ENCODE results near the gene GABRB2. TPM values are rescaled to one million over a fixed set of nuclear protein-coding genes. Genes with fewer than 3 reads are reported as not detected.

GABRB2 gene
- total RNA-seq, 1 donor from 2014 or later: 0.56 TPM

- Histone ChIP-seq H3K4me3 (no peak overlapping the region), H3K9me3 (peaks cover 4% of the 10 kb centered on the region), H3K36me3 (no peaks in the 10 kb centered on the region), H3K27ac (no peak overlapping the region), H3K4me1 (no peaks in the 10 kb centered on the region), H3K27me3 (ENCODE audit: low read depth) (peaks cover 3% of the 10 kb centered on the region)
- intact Hi-C loops (cut with DNase I): no loop called here
- no peak for TF ChIP-seq CTCF (IDR thresholded peaks at IDR 0.05)
- ATAC-seq (no peak), DNase-seq (no peak)
These were observed 250.7 kb downstream of the GABRB2 start for GRCh38 chr5:161295721-161296250.

DNA sequence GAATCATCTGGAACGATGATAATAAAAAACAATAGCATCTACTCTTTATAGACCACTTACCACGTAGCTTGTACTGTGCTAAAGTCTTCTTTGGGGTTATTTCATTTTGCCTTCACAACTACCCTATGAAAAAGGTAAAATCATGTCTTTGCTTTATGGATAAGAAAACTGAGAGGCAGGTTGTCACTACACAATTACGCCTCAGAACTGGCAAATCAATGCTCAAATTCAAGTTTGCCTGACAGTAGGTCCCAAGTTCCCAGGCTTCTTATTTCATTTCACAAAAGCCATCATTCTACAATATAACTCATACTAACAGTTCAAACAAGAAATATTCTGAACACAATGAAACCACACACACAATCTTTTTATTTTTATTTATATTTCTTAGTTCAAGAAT is 258.5 kb downstream of the GABRB2 start:
- Histone ChIP-seq H3K27ac (no peak overlapping the region), H3K36me3 (no peaks in the 10 kb centered on the region), H3K27me3 (ENCODE audit: low read depth) (peaks cover 3% of the 10 kb centered on the region), H3K4me3 (no peak overlapping the region), H3K4me1 (no peaks in the 10 kb centered on the region), H3K9me3 (no peaks in the 10 kb centered on the region)
- no peak for ATAC-seq
- TF ChIP-seq CTCF (IDR thresholded peaks at IDR 0.05): no peak
- intact Hi-C loops (cut with DNase I): no loop called here
- DNase-seq: no peak

DNA sequence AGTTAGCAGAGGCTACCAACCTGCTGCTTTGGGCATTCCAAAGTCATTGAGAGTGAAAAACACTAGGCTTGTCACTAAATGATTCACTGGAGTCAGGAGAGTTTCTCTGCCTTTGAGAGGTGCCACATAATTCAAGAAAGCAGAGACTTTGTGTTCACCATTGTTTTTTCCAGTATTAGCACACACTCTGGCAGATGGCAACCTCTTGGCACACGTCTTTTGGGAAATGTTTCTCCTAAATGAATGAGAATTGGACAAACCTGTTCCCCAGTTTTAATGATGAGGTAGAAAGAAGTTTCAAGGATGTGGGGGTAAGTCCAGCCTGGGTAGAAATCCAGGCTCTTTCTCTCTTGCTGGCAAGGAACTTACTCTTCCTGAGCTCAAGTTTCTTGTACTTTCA is 259.1 kb downstream of the GABRB2 start:
- H3K36me3 ChIP-seq: no peaks in the 10 kb centered on the region
- DNase-seq: no peak
- intact Hi-C loops (cut with DNase I): no loop called here

DNA sequence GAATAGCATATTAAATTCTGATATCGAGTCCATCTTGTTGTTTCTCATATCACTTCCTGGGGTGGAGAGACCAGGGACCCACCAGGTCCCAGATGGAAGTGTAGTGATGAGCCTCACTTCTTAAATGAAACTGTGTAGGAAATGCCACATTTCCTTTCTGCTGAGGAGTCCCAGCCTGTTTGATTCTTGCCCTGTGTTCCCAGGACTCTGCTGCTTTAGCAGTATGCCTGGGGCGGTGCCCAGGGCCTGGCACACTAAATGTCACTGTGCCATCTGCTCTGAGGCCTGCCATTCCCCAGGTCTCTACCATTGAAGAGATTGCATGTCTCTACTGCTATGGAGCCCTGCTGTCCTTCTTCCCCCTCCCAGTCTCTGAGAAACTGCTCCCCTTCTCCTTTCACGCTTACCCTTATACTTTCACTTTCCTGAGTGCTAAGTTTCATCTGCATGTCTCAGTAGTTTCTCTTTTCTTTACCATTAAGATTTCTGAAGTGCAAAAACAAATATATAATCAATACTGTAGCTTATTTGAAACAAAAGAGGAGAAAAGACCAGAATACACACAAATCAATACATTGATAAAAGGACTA is 260.4 kb downstream of the GABRB2 start:
- H3K36me3 ChIP-seq: no peaks in the 10 kb centered on the region
- TF ChIP-seq CTCF (IDR thresholded peaks at IDR 0.05): no peak
- no peak overlapping the region for H3K4me3 ChIP-seq
- ATAC-seq (no peak), DNase-seq (no peak)
- H3K9me3 ChIP-seq: no peaks in the 10 kb centered on the region
- intact Hi-C loops (cut with DNase I): no loop called here
- H3K4me1 ChIP-seq: no peaks in the 10 kb centered on the region
- H3K27ac ChIP-seq: no peak overlapping the region
- H3K27me3 ChIP-seq (ENCODE audit: low read depth): no peaks in the 10 kb centered on the region

More for the DNA sequence above, 259.1 kb downstream of the GABRB2 start:
- Histone ChIP-seq H3K4me3 (no peak overlapping the region), H3K9me3 (no peaks in the 10 kb centered on the region), H3K27ac (no peak overlapping the region), H3K27me3 (ENCODE audit: low read depth) (peaks cover 3% of the 10 kb centered on the region), H3K4me1 (no peaks in the 10 kb centered on the region)
- no peak for ATAC-seq
- no peak for TF ChIP-seq CTCF (IDR thresholded peaks at IDR 0.05)

GRCh38 chr5:161284445-161284844 is 262.1 kb downstream of the GABRB2 start:
- Histone ChIP-seq H3K36me3 (no peaks in the 10 kb centered on the region), H3K27ac (no peak overlapping the region), H3K9me3 (peaks cover 8% of the 10 kb centered on the region), H3K27me3 (ENCODE audit: low read depth) (no peaks in the 10 kb centered on the region), H3K4me1 (no peaks in the 10 kb centered on the region), H3K4me3 (no peak overlapping the region)
- DNase-seq: no peak
- intact Hi-C loops (cut with DNase I): no loop called here
- TF ChIP-seq CTCF (IDR thresholded peaks at IDR 0.05): no peak
- no peak for ATAC-seq

Measured in lower lobe of right lung (tissue), 2 donors.